K562 (cell line): ENCODE measurements around the gene PPFIA1. TPM values are rescaled to one million over a fixed set of nuclear protein-coding genes. Genes with fewer than 3 reads are reported as not detected.

Source experiments
- ATAC-seq: fragments of 200-7000 bp; cut with Tn5 transposase; 3 replicates; pipeline ENCODE4 v1.9.1; 2020; ENCODE audit warnings: moderate library complexity
- BruUV-seq: library from RNA; stranded (reverse); fragments of 400-500 nt; replicated peaks from 2 replicates; lab custom pipeline; 2021; lab: Mats Ljungman, UMichigan
- CTCF ChIA-PET: fragments of 300-600 bp; formaldehyde crosslinking; extraction: SDS; loops from one replicate; lab custom pipeline; 2021; ENCODE audit warnings: low intra/inter-chr PET ratio; lab: Yijun Ruan, JAX
- POLR2A ChIA-PET: fragments of 300-600, 350-650 bp; sonication (Branson Sonifier 250); formaldehyde crosslinking; extraction: SDS; loops from one replicate; lab custom pipeline; 2021; ENCODE audit warnings: antibody characterized with exemption, inconsistent platforms; lab: Yijun Ruan, JAX
- DNase-seq, 4 experiments: peaks; one replicate each; pipeline versions ENCODE4 v3.0.0 to v3.0.0-alpha.2; 2011 to 2018; ENCODE audit warnings: low spot score in 3 of 4, mixed read lengths in 3 of 4; ENCODE audit errors: extremely low read depth in 1 of 4
- FAIRE-seq: peaks from 2 replicates; lab custom pipeline; 2011; peaks lifted over from hg19 to GRCh38; lab: Jason Lieb, UNC
- H2AFZ ChIP-seq: 2 replicates; pipeline ENCODE4 v1.6.0; 2011; ENCODE audit warnings: low read depth, low read length, control low read depth, inconsistent platforms
- H3K27ac ChIP-seq: fragments of 200-600 bp; 3 replicates; pipeline ENCODE4 v1.8.0; 2011; ENCODE audit warnings: low read depth, mild to moderate bottlenecking, control low read depth, inconsistent platforms, low read length, moderate library complexity, mixed read lengths; ENCODE audit errors: extremely low read depth
- H3K27me3 ChIP-seq, 2 experiments: fragments of 300-600 bp in 1 of 2; 2 replicates in 1 of 2; 3 replicates in 1 of 2; pipeline versions ENCODE4 v1.6.0 to v1.8.0; 2011; ENCODE audit warnings: inconsistent platforms in 2 of 2, low read length in 2 of 2, mild to moderate bottlenecking in 1 of 2, mixed read lengths in 1 of 2, moderate library complexity in 1 of 2; ENCODE audit not compliant: control insufficient read depth in 2 of 2, insufficient read depth in 2 of 2
- H3K36me3 ChIP-seq: fragments of 300-600 bp; 3 replicates; pipeline ENCODE4 v1.8.0; 2011; ENCODE audit warnings: mild to moderate bottlenecking, low read length, inconsistent platforms; ENCODE audit not compliant: control insufficient read depth, insufficient read depth
- H3K4me1 ChIP-seq, 2 experiments: fragments of 200-600 bp in 1 of 2; replicated peaks in 1 of 2; 2 replicates in 1 of 2; 3 replicates in 1 of 2; pipeline versions ENCODE4 v1.5.1 to v1.8.0; 2011; ENCODE audit warnings: inconsistent platforms in 2 of 2, low read length in 2 of 2, mild to moderate bottlenecking in 1 of 2, mixed read lengths in 1 of 2, moderate library complexity in 1 of 2; ENCODE audit not compliant: control insufficient read depth in 2 of 2, insufficient read depth in 2 of 2
- H3K4me2 ChIP-seq: 2 replicates; pipeline ENCODE4 v1.6.1; 2011; ENCODE audit warnings: low read length, control low read depth, inconsistent platforms, mixed read lengths; ENCODE audit not compliant: insufficient read depth
- H3K4me3 ChIP-seq: fragments of 200-600 bp; sonication (generic), shearing (Covaris generic); 2 replicates; pipeline ENCODE4 v1.5.1; 2016; ENCODE audit warnings: control low read depth, inconsistent platforms
- H3K79me2 ChIP-seq: fragments of 200-600 bp; 3 replicates; pipeline ENCODE4 v1.8.0; 2011; ENCODE audit warnings: low read length, inconsistent platforms; ENCODE audit not compliant: control insufficient read depth, insufficient read depth
- H3K9ac ChIP-seq, 2 experiments: 2 replicates each; pipeline versions ENCODE4 v1.6.0 to v1.6.1; 2011; ENCODE audit warnings: low read depth in 2 of 2, low read length in 2 of 2, control low read depth in 1 of 2, inconsistent platforms in 1 of 2, mild to moderate bottlenecking in 1 of 2, mixed read lengths in 1 of 2; ENCODE audit not compliant: insufficient read depth in 1 of 2
- H3K9me1 ChIP-seq: one replicate; pipeline ENCODE4 v1.6.0; 2011; ENCODE audit warnings: inconsistent platforms, mild to moderate bottlenecking, low read length, moderate library complexity; ENCODE audit not compliant: control insufficient read depth, insufficient read depth
- H3K9me3 ChIP-seq: replicated peaks from 2 replicates; pipeline ENCODE4 v1.5.1; 2011; ENCODE audit warnings: low read depth, low read length, inconsistent platforms; ENCODE audit not compliant: control insufficient read depth, insufficient read depth
- H4K20me1 ChIP-seq: replicated peaks from 2 replicates; pipeline ENCODE4 v1.6.1; 2011; ENCODE audit warnings: low read length, inconsistent platforms, mixed read lengths; ENCODE audit not compliant: control insufficient read depth, insufficient read depth
- CBX8 ChIP-seq: fragments of 200-600 bp; sonication (generic); IDR thresholded peaks from 2 replicates; pipeline ENCODE4 v1.6.1; 2012; ENCODE audit warnings: borderline replicate concordance, mixed run types, low read depth, mild to moderate bottlenecking, moderate library complexity, mixed read lengths, low read length, control low read depth, inconsistent platforms; ENCODE audit not compliant: poor library complexity, severe bottlenecking; ENCODE audit errors: extremely low read depth
- EGR1 ChIP-seq: fragments of 450-650 bp; conservative IDR thresholded peaks from 2 replicates; pipeline ENCODE4 v1.6.1; 2017; ENCODE audit warnings: mild to moderate bottlenecking
- NFIC ChIP-seq: fragments of 450-650 bp; IDR thresholded peaks from 2 replicates; pipeline ENCODE4 v1.6.1; 2017; ENCODE audit warnings: mild to moderate bottlenecking, inconsistent platforms
- NFIX ChIP-seq: fragments of 250-450 bp; sonication (Bioruptor Pico); IDR thresholded peaks from 2 replicates; pipeline ENCODE4 v1.4.0; 2020; ENCODE audit warnings: low read depth, mild to moderate bottlenecking, moderate library complexity
- PPARD ChIP-seq: fragments of 250-450 bp; sonication (Bioruptor Pico); IDR thresholded peaks from 2 replicates; pipeline ENCODE4 v1.8.0; 2022; ENCODE audit warnings: inconsistent platforms, mild to moderate bottlenecking, moderate library complexity
- SOX6 ChIP-seq: fragments of 450-650 bp; IDR thresholded peaks from 2 replicates; pipeline ENCODE4 v1.6.1; 2014; ENCODE audit warnings: mild to moderate bottlenecking
- THRB ChIP-seq: fragments of 450-650 bp; formaldehyde crosslinking; conservative IDR thresholded peaks from 2 replicates; pipeline ENCODE4 v1.4.0; 2022; ENCODE audit warnings: mild to moderate bottlenecking, missing genetic modification characterization
- VEZF1 ChIP-seq: fragments of 200-800 bp; sonication (Bioruptor generic); IDR thresholded peaks from 2 replicates; pipeline ENCODE4 v1.6.1; 2017; ENCODE audit warnings: missing genetic modification characterization, missing compliant biosample characterization
- ZBTB49 ChIP-seq: sonication (generic); formaldehyde crosslinking; IDR thresholded peaks from 2 replicates; pipeline ENCODE4 v1.8.0; 2022; ENCODE audit warnings: missing genetic modification reagents, mild to moderate bottlenecking, borderline replicate concordance
- ZNF551 ChIP-seq: fragments of 250-450 bp; sonication (Bioruptor Pico); IDR thresholded peaks from 2 replicates; pipeline ENCODE4 v1.5.0; 2021; ENCODE audit warnings: mild to moderate bottlenecking, moderate library complexity
- WGBS: fragments of 100-300 bp; shearing (Covaris generic); methylation state at CpG from one replicate; pipeline ENCODE4 v1.1.6; 2016; ENCODE audit warnings: low coverage, mixed read lengths; ENCODE audit not compliant: insufficient coverage; ENCODE audit errors: missing lambda C conversion rate; 5-methylcytosine and 5-hydroxymethylcytosine counted together
- in situ Hi-C: fragments of 300-500 bp; cut with MboI; formaldehyde crosslinking; loops from 4 replicates; pipeline ENCODE4 v1.15.0; 2018; ENCODE audit warnings: inconsistent platforms, mixed read lengths
- intact Hi-C: fragments of 100-400 bp; cut with micrococcal nuclease; formaldehyde crosslinking; loops from 2 replicates; pipeline ENCODE4 v1.14.2; 2022
- polyA plus RNA-seq, 8 experiments: library from polyadenylated mRNA; depleted of rRNA in 4 of 8; stranded (reverse) in 5 of 8; unstranded in 3 of 8; fragments of >200 nt; fragmentation: Nextera tagmentation in 2 of 8; fragmentation: Illumina TruSeq in 1 of 8; extraction: Ambion mirVana in 2 of 8; extraction: Trizol in 1 of 8; gene quantifications; 2 replicates each; pipeline versions ENCODE4 v1.2.1 to v1.2.3, GENCODE V29; 2011 to 2014; ENCODE audit warnings: inconsistent platforms in 1 of 8, missing spikeins in 1 of 8
- total RNA-seq, 7 experiments: library from RNA; depleted of rRNA in 6 of 7; stranded (reverse); fragments of >200 nt in 6 of 7; fragmentation: Illumina TruSeq in 2 of 7; extraction: Trizol in 2 of 7; gene quantifications; 2 replicates each; pipeline versions ENCODE4 v1.2.1 to v1.2.3, GENCODE V29; 2011 to 2021; ENCODE audit warnings: low replicate concordance in 1 of 7
- TF ChIP-seq, protein P1 (sequence below): conservative IDR thresholded peaks from 2 replicates; pipeline ENCODE4 v1.6.1; 2011; ENCODE audit warnings: low read depth, mild to moderate bottlenecking, low read length; ENCODE audit not compliant: control insufficient read depth

The PPFIA1 gene
- total and polyA plus RNA-seq, 9 of the 15 experiments (the other 6 are each of a cell fraction or from before 2014, with no cell fraction given), result 9.9 to 41.5 (median 28.5) TPM

DNA sequence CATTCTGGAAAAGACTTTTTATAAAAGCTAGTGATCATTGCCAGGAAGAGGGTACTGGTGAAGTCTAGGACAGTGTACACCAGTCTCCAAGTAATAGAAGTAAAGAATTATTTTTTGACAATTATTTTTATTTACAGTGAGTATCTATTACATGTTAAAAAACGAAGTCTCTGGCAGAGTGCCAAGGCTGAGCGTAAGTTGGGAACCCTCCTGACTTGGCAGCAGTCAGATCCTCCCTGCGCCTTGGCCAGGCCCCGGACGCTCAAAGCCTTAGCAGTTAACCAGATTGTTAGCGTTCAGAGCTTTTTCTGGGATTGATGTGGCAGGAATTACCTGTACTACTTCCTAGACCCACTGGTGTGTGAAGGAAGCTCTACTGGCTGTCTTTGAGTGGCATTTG lies 89.7 kb downstream of the PPFIA1 start:
- peaks cover 89% of the 10 kb centered on the region for H3K36me3 ChIP-seq
- CTCF ChIA-PET, result no interaction called here
- in situ Hi-C loops, result no loop called here

More for the DNA sequence above, 89.7 kb downstream of the PPFIA1 start:
- Histone ChIP-seq H3K4me2 (no peak overlapping the region), H3K27ac (no peak overlapping the region), H3K4me3 (no peak overlapping the region), H3K4me1 (no peaks in the 10 kb centered on the region), H3K9me1 (no peaks in the 10 kb centered on the region), H4K20me1 (0 out of 2 replicates have a peak, but pooled peaks cover 3% of the 10 kb centered on the region), H3K79me2 (no peaks in the 10 kb centered on the region), H2AFZ (no peak overlapping the region), H3K9ac (no peak overlapping the region), H3K27me3 (no peaks in the 10 kb centered on the region), H3K9me3 (no peaks in the 10 kb centered on the region; the same call in 1 of the 2 replicates)
- BruUV-seq, result no TSS peak
- no peak for DNase-seq
- POLR2A ChIA-PET, result interaction anchor here (1.1 kb wide), 1 partner anchor 34 kb away, joined by 3 read pairs; no protein-coding TSS in a partner anchor
- no peak for ATAC-seq
- intact Hi-C loops, result no loop called here
- WGBS, result 86% methylated on average over 5 of the region's 6 CpGs
- no peak for FAIRE-seq
- TF ChIP-seq NFIC (peak; percentile 88), ZNF551 (no peak), PPARD (CRISPR knock-in tag) (no peak), CBX8 (no peak), THRB (CRISPR knock-in tag) (no peak), EGR1 (no peak), SOX6 (no peak), VEZF1 (no peak), ZBTB49 (CRISPR knock-in tag) (no peak), NFIX (CRISPR knock-in tag) (peak; percentile 63)
- TF ChIP-seq, protein P1, sequence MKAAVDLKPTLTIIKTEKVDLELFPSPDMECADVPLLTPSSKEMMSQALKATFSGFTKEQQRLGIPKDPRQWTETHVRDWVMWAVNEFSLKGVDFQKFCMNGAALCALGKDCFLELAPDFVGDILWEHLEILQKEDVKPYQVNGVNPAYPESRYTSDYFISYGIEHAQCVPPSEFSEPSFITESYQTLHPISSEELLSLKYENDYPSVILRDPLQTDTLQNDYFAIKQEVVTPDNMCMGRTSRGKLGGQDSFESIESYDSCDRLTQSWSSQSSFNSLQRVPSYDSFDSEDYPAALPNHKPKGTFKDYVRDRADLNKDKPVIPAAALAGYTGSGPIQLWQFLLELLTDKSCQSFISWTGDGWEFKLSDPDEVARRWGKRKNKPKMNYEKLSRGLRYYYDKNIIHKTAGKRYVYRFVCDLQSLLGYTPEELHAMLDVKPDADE, result no peak
